Measurements from ENCODE around the gene SLC4A9.
"Not testable (repeated sequence)": the region's sequence is repeated elsewhere in the genome, so short reads cannot be mapped to it uniquely, and the experiment has no call there.

Gene SLC4A9

GRCh38 chr5:140402258-140403074 is 42.5 kb downstream of the SLC4A9 start:
- peak; percentile 50 for DNase-seq

- no peak for DNase-seq
These were observed 43.6 kb downstream of the SLC4A9 start for GRCh38 chr5:140403613-140404012.

- DNase-seq: no peak
These were observed 48.8 kb downstream of the SLC4A9 start for GRCh38 chr5:140408750-140409241.

- no peak for DNase-seq
These were observed 53.2 kb downstream of the SLC4A9 start for GRCh38 chr5:140413230-140413629.

- DNase-seq: no peak
These were observed 57.2 kb downstream of the SLC4A9 start for GRCh38 chr5:140417235-140417634.

GRCh38 chr5:140418862-140419520 is 59.0 kb downstream of the SLC4A9 start:
- no peak for DNase-seq

- DNase-seq: no peak
These were observed 60.2 kb downstream of the SLC4A9 start for GRCh38 chr5:140420226-140420570.

- no peak for DNase-seq
These were observed 60.8 kb downstream of the SLC4A9 start for GRCh38 chr5:140420665-140421361.

GRCh38 chr5:140421375-140421774 is 61.4 kb downstream of the SLC4A9 start:
- not testable (repeated sequence) for DNase-seq

- no peak for DNase-seq
These were observed 63.6 kb downstream of the SLC4A9 start for GRCh38 chr5:140423609-140424008.

GRCh38 chr5:140424135-140424534 is 64.1 kb downstream of the SLC4A9 start:
- no peak for DNase-seq
